Prostate gland (tissue), 2 donors: Measurements from ENCODE around the gene ANGPTL8.

Experiments used
- POLR2A ChIP-seq: fragments of 450-650 bp; IDR thresholded peaks from one replicate; pipeline ENCODE4 v1.6.1; 2016; ENCODE audit warnings: antibody characterized with exemption, mild to moderate bottlenecking
- TF ChIP-seq, protein P1 (sequence below), 4 experiments: fragments of 200-600 bp in 2 of 4; fragments of 450-650 bp in 2 of 4; sonication (generic) in 2 of 4; IDR thresholded peaks; 1 replicate in 3 of 4; 2 replicates in 1 of 4; pipeline ENCODE4 v1.5.1; 2016 to 2019; ENCODE audit warnings: antibody characterized with exemption in 4 of 4, mild to moderate bottlenecking in 2 of 4, moderate library complexity in 2 of 4

DNA sequence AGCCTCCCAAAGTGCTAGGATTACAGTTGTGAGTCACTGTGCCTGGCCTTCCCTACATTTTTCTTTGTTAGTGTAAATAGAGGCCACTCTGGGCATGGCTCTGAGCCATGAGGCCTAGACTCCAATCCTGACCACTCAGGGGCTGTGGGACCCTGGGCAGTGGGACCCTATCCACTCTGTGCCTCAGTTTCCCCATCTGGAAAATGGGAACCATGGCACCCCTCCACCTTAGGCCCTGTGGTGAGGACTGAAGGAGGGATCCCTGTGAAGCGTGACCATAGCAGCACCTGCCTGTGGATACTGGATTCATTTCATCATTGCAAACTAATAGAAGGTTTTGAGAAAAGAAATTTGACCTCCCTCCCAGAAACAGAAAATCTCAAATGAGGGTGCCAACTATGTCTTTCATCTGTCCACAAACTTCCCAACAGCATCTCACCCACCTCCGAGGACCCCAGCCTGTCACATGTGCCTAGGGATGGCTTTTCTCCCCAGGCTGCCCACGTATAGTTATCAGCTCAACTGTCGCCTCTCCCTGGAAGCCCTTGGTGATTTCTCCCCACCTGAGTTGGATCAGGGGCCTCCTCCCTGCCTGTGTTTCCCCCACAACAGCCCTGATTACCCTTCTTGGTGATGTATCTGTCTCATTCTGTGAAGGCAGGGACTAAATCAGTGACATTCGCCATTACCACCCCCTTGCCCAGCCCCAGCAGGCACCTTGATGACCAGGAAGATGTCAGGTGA lies 5.6 kb downstream of the ANGPTL8 start:
- TF ChIP-seq, protein P1, sequence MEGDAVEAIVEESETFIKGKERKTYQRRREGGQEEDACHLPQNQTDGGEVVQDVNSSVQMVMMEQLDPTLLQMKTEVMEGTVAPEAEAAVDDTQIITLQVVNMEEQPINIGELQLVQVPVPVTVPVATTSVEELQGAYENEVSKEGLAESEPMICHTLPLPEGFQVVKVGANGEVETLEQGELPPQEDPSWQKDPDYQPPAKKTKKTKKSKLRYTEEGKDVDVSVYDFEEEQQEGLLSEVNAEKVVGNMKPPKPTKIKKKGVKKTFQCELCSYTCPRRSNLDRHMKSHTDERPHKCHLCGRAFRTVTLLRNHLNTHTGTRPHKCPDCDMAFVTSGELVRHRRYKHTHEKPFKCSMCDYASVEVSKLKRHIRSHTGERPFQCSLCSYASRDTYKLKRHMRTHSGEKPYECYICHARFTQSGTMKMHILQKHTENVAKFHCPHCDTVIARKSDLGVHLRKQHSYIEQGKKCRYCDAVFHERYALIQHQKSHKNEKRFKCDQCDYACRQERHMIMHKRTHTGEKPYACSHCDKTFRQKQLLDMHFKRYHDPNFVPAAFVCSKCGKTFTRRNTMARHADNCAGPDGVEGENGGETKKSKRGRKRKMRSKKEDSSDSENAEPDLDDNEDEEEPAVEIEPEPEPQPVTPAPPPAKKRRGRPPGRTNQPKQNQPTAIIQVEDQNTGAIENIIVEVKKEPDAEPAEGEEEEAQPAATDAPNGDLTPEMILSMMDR (IDR thresholded peaks at IDR 0.05), result no peak
- TF ChIP-seq POLR2A, result no peak
